DMS79 treated with DMSO at 0.1 percent for 48 hours (cell line): ENCODE data around the gene OR51B5.
"Not testable (repeated sequence)": the region's sequence is repeated elsewhere in the genome, so short reads cannot be mapped to it uniquely, and the experiment has no call there.

Experiments
- DNase-seq: peaks from one replicate; lab custom pipeline; 2025; lab: John Stamatoyannopoulos, UW

OR51B5 gene

GRCh38 chr11:5335170-5335569 lies 8.2 kb downstream of the OR51B5 start:
- DNase-seq = no peak

- DNase-seq = no peak
These were observed 19.1 kb downstream of the OR51B5 start, which contains the start of gene OR51B2 for GRCh38 chr11:5324197-5324596. Gene OR51B2 (minus strand): TSS chr11:5324297. CDS start chr11:5324297, 0 bp downstream.

GRCh38 chr11:5317292-5317691 lies 26.0 kb downstream of the OR51B5 start:
- DNase-seq = no peak

- not testable (repeated sequence) for DNase-seq
These were observed 29.8 kb downstream of the OR51B5 start for GRCh38 chr11:5313326-5314023.

GRCh38 chr11:5310423-5310822 lies 32.9 kb downstream of the OR51B5 start:
- DNase-seq = no peak

GRCh38 chr11:5307256-5308019 lies 35.9 kb downstream of the OR51B5 start:
- DNase-seq = no peak

- DNase-seq = no peak
These were observed 39.3 kb downstream of the OR51B5 start for GRCh38 chr11:5304046-5304445.

- no peak for DNase-seq
These were observed 39.7 kb downstream of the OR51B5 start for GRCh38 chr11:5303626-5304025.

GRCh38 chr11:5301846-5302245 lies 41.5 kb downstream of the OR51B5 start, which contains the start of gene OR51B4:
Gene OR51B4 (minus strand): TSS chr11:5301946. CDS start chr11:5301946, 0 bp downstream.
- DNase-seq = no peak

- no peak for DNase-seq
These were observed 43.1 kb downstream of the OR51B5 start for GRCh38 chr11:5300251-5300650.

GRCh38 chr11:5298451-5298850 lies 44.9 kb downstream of the OR51B5 start:
- DNase-seq = no peak

GRCh38 chr11:5297721-5298323 lies 45.5 kb downstream of the OR51B5 start:
- no peak for DNase-seq

- not testable (repeated sequence) for DNase-seq
These were observed 48.9 kb downstream of the OR51B5 start for GRCh38 chr11:5294342-5294995.

- no peak for DNase-seq
These were observed 50.3 kb downstream of the OR51B5 start for GRCh38 chr11:5293028-5293427.
